GF-D8 (cell line): Measurements from ENCODE around the gene INSM1.

ENCODE experiments used
- DNase-seq: peaks from one replicate; lab custom pipeline; 2025; lab: John Stamatoyannopoulos, UW

INSM1 gene

GRCh38 chr20:20393207-20394120 lies 25.6 kb downstream of the INSM1 start:
- DNase-seq = peak; percentile 60

DNA sequence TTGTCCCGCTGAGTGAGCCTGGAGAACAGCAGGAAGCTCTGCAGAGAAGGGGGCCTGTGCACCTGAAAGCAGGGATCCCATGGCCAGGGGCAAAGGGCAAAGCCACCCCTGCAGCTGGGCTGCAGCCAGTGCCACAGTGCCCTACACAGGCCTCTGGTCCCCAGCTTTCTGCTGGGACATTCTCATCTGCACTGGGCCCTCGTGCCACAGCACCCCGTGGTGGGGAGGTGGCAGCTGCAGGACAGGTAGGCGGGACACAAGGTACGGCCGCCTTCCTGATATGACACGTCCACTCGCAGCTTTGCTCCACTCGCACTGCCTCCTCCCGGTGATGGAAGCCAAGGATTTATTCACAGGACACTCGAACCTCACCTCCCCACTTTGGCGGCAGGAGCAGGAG lies 27.2 kb downstream of the INSM1 start:
- DNase-seq = no peak

- no peak for DNase-seq
Measured at GRCh38 chr20:20395903-20396568, 28.1 kb downstream of the INSM1 start.

GRCh38 chr20:20396794-20397193 lies 28.9 kb downstream of the INSM1 start:
- DNase-seq = no peak

GRCh38 chr20:20398123-20398522 lies 30.2 kb downstream of the INSM1 start:
- no peak for DNase-seq

DNA sequence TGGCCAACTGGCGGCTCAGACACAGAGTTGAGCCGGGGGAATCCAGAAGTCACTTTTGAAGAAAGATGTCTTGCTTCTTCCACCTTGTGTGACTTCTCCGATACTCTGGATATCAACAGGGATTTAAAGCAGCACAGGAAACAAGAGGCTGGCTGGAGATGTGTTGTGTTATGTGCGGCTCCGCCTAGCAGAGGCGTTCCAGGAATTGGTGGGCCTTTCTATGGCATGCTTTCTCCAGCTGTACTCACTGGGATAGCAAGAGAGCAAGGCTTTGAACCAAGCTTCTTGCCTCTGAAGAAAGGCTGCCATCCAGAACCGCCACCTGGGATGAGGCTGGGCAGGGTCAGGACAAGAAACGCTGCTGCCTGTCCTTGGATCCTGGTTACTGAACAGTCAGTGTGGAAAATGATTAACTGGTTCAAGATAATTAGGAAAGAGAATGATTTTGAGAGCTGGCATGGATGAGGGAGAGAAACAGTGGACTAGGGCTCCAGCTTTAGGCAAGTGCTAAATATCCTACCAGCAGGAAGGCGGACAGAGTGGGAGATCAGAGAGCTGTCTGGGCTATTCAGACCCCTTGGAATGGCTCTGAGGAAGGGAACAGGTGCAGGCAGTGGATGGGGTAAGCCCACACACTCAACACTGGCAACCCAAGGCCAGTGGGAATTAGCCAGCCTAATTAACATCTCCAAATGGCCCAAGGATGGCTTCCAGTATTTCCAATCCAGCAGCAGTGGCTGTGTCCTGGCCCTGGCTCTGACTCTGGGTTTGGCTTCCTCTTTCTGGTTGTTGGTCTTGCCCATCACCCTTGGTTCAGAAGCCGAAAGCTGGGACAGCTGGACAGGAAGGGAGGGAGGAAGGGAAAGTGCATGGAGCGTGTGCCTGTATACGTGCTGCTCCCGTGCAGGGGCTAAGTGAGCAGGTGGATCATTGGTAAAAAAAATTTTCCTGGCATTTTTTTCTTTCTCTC lies 31.9 kb downstream of the INSM1 start:
- no peak for DNase-seq

DNA sequence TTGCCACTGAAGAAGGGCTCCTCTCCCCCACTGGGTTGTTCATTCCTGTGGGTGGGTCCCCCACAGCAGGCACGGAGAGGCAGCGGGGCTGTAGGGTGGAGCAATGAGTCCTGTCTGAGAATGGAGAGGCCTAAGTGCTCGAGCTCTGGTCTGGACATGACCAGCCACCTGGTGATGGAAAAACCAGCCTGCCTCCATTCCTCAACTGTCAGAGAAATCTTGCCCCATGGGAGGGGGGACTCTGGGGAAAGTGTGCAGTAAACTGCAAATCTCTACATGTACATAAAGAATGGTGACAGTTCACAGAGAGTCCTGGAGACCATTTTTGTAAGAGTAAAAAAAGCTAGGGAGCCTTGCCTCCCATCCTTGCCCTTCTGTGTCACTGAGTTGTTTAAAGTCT lies 34.1 kb downstream of the INSM1 start:
- DNase-seq = no peak

DNA sequence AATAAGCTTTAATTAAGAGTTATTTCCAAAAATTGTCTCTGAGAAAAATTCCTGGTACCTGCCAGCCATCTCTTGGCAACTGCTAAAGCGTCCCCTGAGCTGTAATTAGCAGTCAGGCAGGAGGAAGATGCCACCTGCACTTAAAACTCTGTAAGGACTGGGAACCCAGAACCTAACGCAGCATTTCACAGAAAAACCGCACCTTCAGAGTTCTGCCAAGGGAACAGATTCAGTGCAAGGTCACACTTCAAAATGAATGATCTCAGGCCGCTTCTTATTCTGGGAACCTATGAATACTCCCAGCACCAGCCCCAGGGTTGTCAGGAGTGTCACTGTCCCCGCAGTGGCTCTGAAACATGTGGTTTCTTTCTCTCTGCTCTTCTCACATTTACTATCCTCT lies 36.7 kb downstream of the INSM1 start:
- no peak for DNase-seq

DNA sequence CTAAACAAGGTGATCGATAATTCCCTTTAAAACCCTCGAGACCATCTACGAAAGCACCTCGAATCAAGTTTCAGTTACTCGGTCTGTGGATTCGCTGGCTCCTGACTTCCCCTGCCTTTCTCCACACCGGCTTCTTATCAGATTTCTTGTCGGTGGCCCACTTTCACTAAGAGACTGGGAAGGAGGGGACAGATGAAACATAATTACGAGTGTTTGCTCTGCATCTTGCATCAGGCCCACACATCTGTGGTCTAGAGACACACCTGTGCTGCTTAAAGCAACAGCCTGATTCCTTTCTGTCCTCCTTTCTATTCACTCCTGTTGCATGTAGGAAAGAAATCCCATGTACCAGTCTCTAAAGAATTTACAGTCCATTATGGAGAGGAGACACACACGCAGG lies 37.7 kb downstream of the INSM1 start:
- no peak for DNase-seq

DNA sequence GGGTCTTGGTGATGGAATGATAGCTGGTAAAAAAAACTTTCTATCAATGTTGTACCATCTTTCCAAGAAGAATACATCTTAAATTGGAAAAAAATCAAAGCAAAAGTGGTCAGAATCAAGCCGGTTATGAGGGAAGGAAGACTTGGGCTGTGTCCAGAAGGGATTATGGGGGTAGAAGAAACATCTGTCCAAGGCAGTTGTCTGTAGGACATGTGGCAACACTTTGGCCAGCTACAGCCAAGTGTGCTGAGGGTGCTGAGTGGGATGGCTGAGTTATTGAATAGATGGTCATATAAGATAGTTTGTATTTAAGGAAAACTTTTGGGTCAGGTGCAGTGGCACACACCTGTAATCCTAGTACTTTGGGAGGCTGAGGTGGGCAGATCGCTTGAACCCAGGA lies 38.4 kb downstream of the INSM1 start:
- DNase-seq = no peak

GRCh38 chr20:20407891-20408805 lies 40.2 kb downstream of the INSM1 start:
- DNase-seq = no peak

DNA sequence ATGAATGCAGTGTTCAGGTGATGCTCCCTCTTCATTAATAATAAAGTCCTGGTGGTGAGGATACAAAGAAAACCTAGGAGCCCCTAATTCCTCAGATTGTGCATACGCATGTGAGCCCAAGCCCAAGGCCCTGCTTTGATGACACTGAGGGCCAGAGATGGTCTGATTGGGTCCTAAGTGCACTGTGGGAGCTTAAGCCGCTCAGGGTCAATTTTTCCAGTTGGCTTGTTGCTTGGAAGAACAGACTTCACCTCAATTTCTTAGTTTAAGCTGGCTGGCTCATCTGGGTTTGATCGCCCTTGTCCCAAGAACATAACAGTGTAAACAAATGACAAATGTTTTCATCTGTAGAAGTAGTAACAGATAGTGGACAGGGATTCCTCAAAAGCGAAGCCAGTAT lies 41.4 kb downstream of the INSM1 start:
- no peak for DNase-seq

- no peak for DNase-seq
Measured at GRCh38 chr20:20410678-20411077, 42.8 kb downstream of the INSM1 start.

DNA sequence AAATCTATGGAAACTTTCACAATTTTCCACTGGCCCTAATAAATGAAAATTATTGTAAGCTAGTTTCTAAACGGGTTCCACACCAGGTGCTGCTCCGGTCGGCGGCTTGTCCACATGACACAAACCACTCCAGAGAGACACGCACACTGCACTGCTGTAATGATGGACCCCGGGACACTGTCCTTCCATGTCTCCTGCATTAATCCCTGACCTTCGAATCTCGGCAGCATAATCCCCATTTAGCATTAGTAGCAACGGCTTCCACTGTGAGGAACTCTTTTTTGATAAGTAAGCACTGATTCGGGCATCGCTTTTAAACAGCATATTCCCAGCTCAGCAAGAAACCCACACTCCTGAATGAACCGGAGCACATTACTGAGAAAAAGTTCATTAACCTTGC lies 43.5 kb downstream of the INSM1 start:
- no peak for DNase-seq

DNA sequence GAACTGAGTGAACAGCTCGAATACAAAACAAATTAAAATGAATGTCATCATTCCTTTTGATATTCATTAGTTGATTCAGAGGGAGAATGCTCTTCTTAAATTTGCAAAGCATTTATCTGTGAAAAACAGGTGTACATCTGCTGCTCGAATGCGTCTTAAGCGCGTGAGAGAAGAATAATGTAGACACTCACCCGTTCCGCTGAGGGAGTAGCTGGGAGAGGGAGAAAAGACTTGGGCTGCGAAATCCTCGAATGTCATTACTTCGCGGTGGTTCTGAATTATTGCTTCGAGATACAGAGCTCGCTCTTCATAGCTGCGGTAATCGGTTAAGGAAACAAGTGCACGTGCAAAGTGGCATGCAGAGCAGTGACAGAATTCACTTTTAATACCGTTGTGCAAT lies 43.9 kb downstream of the INSM1 start:
- DNase-seq = no peak

DNA sequence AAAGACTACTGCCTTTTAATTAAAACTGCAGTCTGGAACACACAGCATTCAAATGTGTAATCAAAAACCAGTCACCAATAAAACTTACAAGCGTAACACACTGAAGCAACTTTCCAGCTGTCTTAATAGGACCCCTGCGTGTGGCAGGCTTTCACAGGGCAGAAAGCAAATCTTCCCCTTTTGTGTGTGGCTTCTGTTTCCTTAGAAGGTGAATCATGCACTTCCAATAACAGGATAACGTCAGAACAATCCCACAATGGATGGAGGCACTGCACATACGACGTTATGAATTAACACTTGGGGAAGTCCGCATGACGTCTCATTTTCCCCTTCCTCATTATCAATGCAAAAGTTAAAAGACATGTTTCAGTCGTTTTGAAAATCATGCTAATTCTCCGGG lies 44.8 kb downstream of the INSM1 start:
- DNase-seq = no peak

DNA sequence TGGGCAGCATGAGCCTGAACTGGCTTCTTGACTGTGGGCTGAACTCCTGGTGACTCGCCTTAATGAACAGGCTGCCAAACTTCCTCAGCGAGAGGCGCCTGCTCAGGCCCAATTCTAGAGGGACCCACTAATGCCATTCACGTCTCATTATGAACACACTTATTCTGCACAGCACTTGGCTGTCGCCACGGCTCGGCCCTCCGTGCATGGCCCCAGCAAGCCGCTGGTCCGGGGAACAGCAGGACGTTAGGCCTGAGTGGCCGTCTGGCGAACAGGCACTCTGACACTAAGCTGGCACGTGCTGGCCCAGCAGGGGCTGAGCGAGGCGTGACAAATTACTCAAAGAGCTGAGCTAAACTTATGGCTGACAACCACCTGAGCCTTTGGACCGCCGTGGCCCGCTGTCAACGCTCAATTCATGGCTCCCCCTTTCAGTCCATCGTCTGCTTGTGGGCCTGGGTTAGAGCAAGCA lies 45.9 kb downstream of the INSM1 start:
- DNase-seq = no peak

DNA sequence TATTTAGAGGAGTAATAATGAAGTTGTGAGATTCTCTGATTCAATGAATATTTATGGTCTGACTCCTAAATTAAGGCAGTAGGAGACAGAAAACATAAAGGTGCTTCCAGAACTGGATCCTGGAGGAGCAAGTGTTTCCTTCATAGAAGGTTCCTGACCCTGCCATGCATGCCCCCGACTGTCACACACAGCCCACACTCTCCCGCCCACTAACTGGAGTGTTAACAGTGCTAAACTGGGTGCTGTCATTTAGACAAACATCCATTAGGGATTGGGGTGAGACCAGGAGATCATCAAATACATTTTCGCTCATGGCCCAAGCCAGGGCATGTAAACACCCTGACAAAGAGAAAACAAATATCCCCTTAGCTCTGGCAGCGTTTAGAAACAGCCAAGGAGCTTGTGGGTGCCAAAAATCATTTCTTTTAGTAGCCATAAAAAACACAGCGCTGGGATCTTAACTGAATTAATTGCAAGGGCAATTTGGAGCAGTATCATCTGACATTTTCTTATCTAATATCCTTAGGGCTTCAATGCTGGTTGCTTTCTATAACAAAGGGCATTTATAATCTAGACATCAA lies 46.8 kb downstream of the INSM1 start:
- no peak for DNase-seq

DNA sequence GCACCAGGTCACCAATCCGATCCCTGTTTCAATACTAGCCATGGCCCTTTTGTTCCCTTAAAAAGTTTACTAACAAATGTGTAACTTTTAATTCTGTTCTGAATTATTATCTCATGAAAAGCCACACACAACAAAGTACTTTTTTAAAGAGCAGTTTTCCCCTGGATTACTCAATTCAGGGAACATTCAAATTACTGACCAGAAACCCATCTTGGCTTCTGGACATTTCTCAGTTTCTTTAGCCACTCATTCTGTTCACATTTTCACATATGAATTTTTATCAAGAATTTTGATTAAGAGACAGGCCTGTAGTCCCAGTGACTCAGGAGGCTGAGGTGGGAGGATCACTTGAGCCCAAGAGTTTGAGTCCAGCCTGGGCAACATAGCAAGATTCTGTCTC lies 47.4 kb downstream of the INSM1 start:
- no peak for DNase-seq

- DNase-seq = no peak
Measured at GRCh38 chr20:20417876-20418676, 50.2 kb downstream of the INSM1 start.
